NCI-H1092 (cell line): Measurements from ENCODE around the gene RPA4.
"Not testable (repeated sequence)": the region's sequence is repeated elsewhere in the genome, so short reads cannot be mapped to it uniquely, and the experiment has no call there.

ENCODE experiments used
- DNase-seq: peaks from one replicate; lab custom pipeline; 2025; lab: John Stamatoyannopoulos, UW

RPA4 gene

GRCh38 chrX:96883608-96884007, at the start of gene RPA4:
Gene RPA4, plus strand, starts transcription at chrX:96883908. Its CDS starts 403 bp downstream, at chrX:96884311.
- no peak for DNase-seq

- DNase-seq: no peak
Observed at GRCh38 chrX:96834137-96834536, 49.6 kb upstream of the RPA4 start.

GRCh38 chrX:96835660-96836289, 47.9 kb upstream of the RPA4 start:
- no peak for DNase-seq

- DNase-seq: no peak
Observed at GRCh38 chrX:96837808-96838207, 45.9 kb upstream of the RPA4 start.

- no peak for DNase-seq
Observed at GRCh38 chrX:96838537-96838936, 45.2 kb upstream of the RPA4 start.

- no peak for DNase-seq
Observed at GRCh38 chrX:96841325-96841724, 42.4 kb upstream of the RPA4 start.

- DNase-seq: not testable (repeated sequence)
Observed at GRCh38 chrX:96841866-96842265, 41.8 kb upstream of the RPA4 start.

GRCh38 chrX:96843566-96843965, 40.1 kb upstream of the RPA4 start:
- DNase-seq: no peak

- DNase-seq: no peak
Observed at GRCh38 chrX:96846841-96847240, 36.9 kb upstream of the RPA4 start.

GRCh38 chrX:96859422-96859821, 24.3 kb upstream of the RPA4 start:
- DNase-seq: not testable (repeated sequence)

GRCh38 chrX:96861218-96861617, 22.5 kb upstream of the RPA4 start:
- no peak for DNase-seq

- no peak for DNase-seq
Observed at GRCh38 chrX:96861661-96862060, 22.0 kb upstream of the RPA4 start.

GRCh38 chrX:96884027-96884426, 319 bp downstream of the RPA4 start:
- DNase-seq: no peak

GRCh38 chrX:96889726-96890125, 6.0 kb downstream of the RPA4 start:
- no peak for DNase-seq

GRCh38 chrX:96906741-96907140, 23.0 kb downstream of the RPA4 start:
- no peak for DNase-seq

- no peak for DNase-seq
Observed at GRCh38 chrX:96907516-96908272, 24.0 kb downstream of the RPA4 start.

- DNase-seq: no peak
Observed at GRCh38 chrX:96909291-96909690, 25.6 kb downstream of the RPA4 start.

GRCh38 chrX:96918864-96919263, 35.2 kb downstream of the RPA4 start:
- DNase-seq: no peak

GRCh38 chrX:96919672-96920071, 36.0 kb downstream of the RPA4 start:
- no peak for DNase-seq

- no peak for DNase-seq
Observed at GRCh38 chrX:96924581-96924980, 40.9 kb downstream of the RPA4 start.

GRCh38 chrX:96929036-96929435, 45.3 kb downstream of the RPA4 start:
- no peak for DNase-seq
